Measurements from ENCODE around the gene E2F4. TPM values are rescaled to one million over a fixed set of nuclear protein-coding genes. Genes with fewer than 3 reads are reported as not detected.

Gene E2F4
- total RNA-seq, 1 experiment from 2014 or later = 86.2 TPM

DNA sequence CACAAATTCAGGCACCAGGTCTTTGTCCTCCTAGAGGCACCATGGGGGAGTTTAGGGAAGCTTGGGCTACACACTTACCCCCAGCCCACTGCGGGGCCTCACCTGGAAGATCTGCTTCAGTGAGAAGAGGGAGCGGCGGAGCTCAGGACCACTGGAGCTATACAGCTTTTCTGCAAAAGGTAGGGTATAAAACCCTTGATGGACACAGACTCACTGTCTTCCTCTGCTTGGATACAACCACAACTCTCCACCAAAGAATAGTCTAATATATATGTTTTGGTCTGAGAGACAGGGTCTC lies 46.3 kb downstream of the E2F4 start:
- intact Hi-C loops (cut with micrococcal nuclease) = no loop called here
- Histone ChIP-seq H3K9me3 (ENCODE audit: low read length) (no peaks in the 10 kb centered on the region), H3F3A (ENCODE audit: low read length, unreplicated experiment) (peaks cover 9% of the 10 kb centered on the region), H3K9ac (ENCODE audit: low read length) (no peak overlapping the region), H3K4me1 (ENCODE audit: insufficient read depth, low read length) (peaks cover 27% of the 10 kb centered on the region), H3K27ac (ENCODE audit: low read length) (no peak overlapping the region), H3K36me3 (ENCODE audit: low read depth, low read length) (peaks cover 20% of the 10 kb centered on the region), H4K20me1 (ENCODE audit: low read length) (no peaks in the 10 kb centered on the region), H3K4me2 (ENCODE audit: low read length) (no peak overlapping the region), H2AFZ (ENCODE audit: low read length) (no peak overlapping the region), H3K4me3 (ENCODE audit: low read length) (no peak overlapping the region), H3K27me3 (ENCODE audit: low read length) (no peaks in the 10 kb centered on the region), H3K79me2 (ENCODE audit: low read length) (peaks cover 29% of the 10 kb centered on the region), H3K9me2 (replicated peaks; ENCODE audit: low read length) (no peaks in the 10 kb centered on the region)
- CTCF ChIA-PET = no interaction called here
- POLR2A ChIA-PET (ENCODE audit: unreplicated experiment) = no interaction called here
- DNase-seq (no peak), ATAC-seq (no peak)
- TF ChIP-seq EZH2phosphoT487 (IDR thresholded peaks at IDR 0.05; ENCODE audit: borderline replicate concordance, low read length) (no peak), EZH2 (IDR thresholded peaks at IDR 0.05; ENCODE audit: low read length, unreplicated experiment) (no peak)
- TF ChIP-seq, protein P1, sequence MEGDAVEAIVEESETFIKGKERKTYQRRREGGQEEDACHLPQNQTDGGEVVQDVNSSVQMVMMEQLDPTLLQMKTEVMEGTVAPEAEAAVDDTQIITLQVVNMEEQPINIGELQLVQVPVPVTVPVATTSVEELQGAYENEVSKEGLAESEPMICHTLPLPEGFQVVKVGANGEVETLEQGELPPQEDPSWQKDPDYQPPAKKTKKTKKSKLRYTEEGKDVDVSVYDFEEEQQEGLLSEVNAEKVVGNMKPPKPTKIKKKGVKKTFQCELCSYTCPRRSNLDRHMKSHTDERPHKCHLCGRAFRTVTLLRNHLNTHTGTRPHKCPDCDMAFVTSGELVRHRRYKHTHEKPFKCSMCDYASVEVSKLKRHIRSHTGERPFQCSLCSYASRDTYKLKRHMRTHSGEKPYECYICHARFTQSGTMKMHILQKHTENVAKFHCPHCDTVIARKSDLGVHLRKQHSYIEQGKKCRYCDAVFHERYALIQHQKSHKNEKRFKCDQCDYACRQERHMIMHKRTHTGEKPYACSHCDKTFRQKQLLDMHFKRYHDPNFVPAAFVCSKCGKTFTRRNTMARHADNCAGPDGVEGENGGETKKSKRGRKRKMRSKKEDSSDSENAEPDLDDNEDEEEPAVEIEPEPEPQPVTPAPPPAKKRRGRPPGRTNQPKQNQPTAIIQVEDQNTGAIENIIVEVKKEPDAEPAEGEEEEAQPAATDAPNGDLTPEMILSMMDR (conservative IDR thresholded peaks at IDR 0.05; ENCODE audit: low read depth, low read length) = no peak
- no TSS peak for BruUV-seq (replicated peaks)

DNA sequence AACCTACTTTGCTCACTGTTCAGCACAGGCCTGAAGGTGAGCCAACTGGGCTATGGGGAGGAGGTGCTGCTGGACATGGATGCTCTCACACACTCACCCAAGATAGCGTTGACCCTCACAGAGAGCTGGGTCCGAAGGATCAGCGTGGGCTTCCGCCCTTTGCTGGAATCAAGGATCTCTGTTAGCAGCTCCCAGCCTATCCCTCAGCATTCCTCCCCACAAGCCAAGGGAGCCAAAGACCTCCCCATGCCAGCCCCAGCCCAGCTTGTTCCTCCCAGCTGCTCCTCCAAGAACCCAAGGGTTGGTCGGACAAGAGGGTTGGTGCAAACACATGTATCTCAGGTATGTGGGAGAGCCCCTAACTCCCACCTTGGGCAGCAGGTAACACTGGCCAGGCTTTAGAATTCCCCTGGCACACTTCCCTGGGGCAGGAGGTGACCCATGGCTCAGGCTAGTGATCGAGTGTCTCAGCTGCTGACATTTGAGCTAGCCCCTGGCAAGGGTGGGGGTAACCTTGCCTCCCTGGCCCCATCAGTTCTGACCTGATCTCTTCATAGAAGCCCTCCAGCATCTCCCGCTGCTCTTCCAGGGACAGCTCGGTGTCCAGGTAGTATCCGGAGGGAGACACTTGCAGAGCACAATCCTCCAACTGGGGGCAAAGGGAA lies 47.0 kb downstream of the E2F4 start:
- POLR2A ChIA-PET (ENCODE audit: unreplicated experiment) = interaction anchor here (0.7 kb wide), 1 partner anchor 20 kb away, joined by 3 read pairs; no protein-coding TSS in a partner anchor
- no peak overlapping the region for H3K4me3 ChIP-seq (ENCODE audit: low read length)

More for the DNA sequence above, 47.0 kb downstream of the E2F4 start:
- CTCF ChIA-PET = interaction anchor here (0.5 kb wide), 1 partner anchor 1123 kb away, joined by 3 read pairs; no protein-coding TSS in a partner anchor
- Histone ChIP-seq H3K9ac (ENCODE audit: low read length) (no peak overlapping the region), H3K4me1 (ENCODE audit: insufficient read depth, low read length) (peaks cover 34% of the 10 kb centered on the region), H3F3A (ENCODE audit: low read length, unreplicated experiment) (peaks cover 9% of the 10 kb centered on the region), H3K9me3 (ENCODE audit: low read length) (no peaks in the 10 kb centered on the region), H3K79me2 (ENCODE audit: low read length) (peaks cover 36% of the 10 kb centered on the region), H3K36me3 (ENCODE audit: low read depth, low read length) (peaks cover 20% of the 10 kb centered on the region), H3K27me3 (ENCODE audit: low read length) (no peaks in the 10 kb centered on the region), H3K9me2 (replicated peaks; ENCODE audit: low read length) (no peaks in the 10 kb centered on the region), H2AFZ (ENCODE audit: low read length) (no peak overlapping the region), H4K20me1 (ENCODE audit: low read length) (no peaks in the 10 kb centered on the region), H3K27ac (ENCODE audit: low read length) (no peak overlapping the region), H3K4me2 (ENCODE audit: low read length) (no peak overlapping the region)
- TF ChIP-seq EZH2phosphoT487 (IDR thresholded peaks at IDR 0.05; ENCODE audit: borderline replicate concordance, low read length) (no peak), EZH2 (IDR thresholded peaks at IDR 0.05; ENCODE audit: low read length, unreplicated experiment) (no peak)
- TF ChIP-seq, protein P1 (conservative IDR thresholded peaks at IDR 0.05; ENCODE audit: low read depth, low read length) = no peak
- DNase-seq = no peak
- intact Hi-C loops (cut with micrococcal nuclease) = no loop called here
- no peak for ATAC-seq
- BruUV-seq (replicated peaks) = no TSS peak
